Erythroblast (primary cell): ENCODE results near the gene PIH1D1.

Source experiments
- DNase-seq, 2 experiments: peaks; one replicate each; lab custom pipeline; 2025; lab: John Stamatoyannopoulos, UW
- GATA1 ChIP-seq: IDR thresholded peaks from 2 replicates; pipeline ENCODE4 v1.6.1; 2011; ENCODE audit warnings: low read depth, mild to moderate bottlenecking, control low read depth, low read length, moderate library complexity
- POLR2A ChIP-seq: IDR thresholded peaks from 2 replicates; pipeline ENCODE4 v1.6.1; 2011; ENCODE audit warnings: mild to moderate bottlenecking, low read length

The PIH1D1 gene

DNA sequence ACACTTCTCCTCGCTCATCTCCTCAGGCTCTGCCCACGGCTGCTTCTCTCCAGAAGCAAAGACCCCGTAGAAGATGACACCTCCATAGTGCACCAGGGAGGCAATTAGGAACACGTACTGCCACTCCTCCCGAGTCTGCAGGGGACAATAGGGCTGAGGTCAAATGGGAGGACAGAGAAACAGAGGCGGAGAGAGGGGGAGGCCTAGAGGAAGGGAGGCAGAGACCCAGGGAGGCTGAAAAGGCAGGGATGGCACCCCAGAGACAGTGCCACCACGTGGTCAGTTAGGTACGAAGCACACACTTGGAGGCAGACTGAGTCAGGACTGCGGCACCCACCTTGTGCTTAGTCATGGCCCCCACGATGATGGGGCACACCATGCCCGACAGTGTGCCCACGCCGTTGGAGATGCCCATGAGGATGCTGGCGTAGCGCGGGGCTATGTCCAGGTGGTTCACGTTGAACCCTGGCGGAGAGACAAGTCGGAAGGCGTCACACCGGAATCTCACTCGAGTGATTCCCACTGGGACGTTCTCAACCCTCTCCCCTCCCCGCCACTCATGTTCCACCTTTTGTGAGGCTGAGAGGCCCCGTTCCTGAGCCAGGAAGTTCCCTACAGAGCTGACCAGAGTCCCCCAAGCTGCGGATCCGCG, 20.8 kb downstream of the PIH1D1 start:
- no peak for DNase-seq
- TF ChIP-seq POLR2A (no peak), GATA1 (no peak)

- TF ChIP-seq GATA1 (no peak), POLR2A (no peak)
- no peak for DNase-seq
Measured at GRCh38 chr19:49430172-49430677, 21.4 kb downstream of the PIH1D1 start.

- no peak for TF ChIP-seq POLR2A
- TF ChIP-seq GATA1: no peak
- no peak for DNase-seq
Measured at GRCh38 chr19:49428547-49429451, 22.8 kb downstream of the PIH1D1 start.

DNA sequence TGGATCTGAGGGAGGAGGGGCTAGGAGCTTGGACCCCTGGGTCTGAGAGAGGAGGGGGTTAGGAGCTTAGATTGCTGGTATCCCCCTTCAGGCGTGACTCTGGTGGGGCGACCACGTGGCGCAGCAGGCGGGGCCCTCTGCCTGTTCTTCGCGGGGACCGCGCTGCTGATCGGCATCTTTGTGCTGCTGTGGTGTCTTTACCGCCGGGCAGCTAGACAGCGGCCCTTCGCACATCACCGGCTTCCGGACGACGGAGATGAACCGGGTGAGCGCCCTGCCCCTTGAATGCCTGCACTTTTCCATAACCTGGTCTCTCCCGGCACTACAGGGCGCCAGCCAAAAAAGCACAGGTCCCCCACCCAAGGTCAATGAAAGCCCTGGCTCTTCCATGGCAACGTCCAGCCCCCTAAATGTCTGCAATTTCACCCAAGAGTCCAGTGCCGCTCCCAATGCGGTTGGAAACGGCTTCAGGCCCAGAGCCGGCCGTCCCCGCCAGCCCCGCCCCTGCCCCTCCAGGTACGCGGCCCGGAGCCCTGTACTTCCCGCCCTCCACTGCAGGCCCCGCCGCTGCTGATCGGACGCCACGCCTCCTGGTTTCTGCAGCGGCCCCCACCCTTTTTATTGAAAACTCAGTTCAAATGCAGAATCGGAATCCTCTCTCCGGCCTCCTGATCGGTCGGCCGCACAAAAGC, 23.6 kb downstream of the PIH1D1 start:
- DNase-seq: no peak
- TF ChIP-seq GATA1 (no peak), POLR2A (no peak)

DNA sequence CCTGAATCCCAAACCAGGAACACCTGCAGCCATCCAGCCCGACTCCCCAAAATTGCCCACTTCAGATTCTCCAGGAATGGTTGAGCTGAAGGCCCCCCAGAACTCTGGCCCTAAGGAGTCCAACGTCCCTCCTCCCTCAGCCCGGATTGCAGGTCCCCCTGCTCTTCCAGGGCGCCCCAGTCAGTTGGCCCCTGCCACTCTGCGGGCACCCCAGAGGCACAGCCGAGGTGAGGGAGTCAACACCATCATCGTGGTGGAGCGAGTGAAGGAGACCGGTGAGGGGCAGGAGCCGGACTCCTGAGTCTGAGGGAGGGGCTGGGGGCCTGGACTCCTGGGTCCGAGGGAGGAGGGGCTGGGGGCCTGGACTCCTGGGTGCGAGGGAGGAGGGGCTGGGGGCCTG, 24.3 kb downstream of the PIH1D1 start:
- TF ChIP-seq GATA1: no peak
- TF ChIP-seq POLR2A: no peak
- DNase-seq: no peak

DNA sequence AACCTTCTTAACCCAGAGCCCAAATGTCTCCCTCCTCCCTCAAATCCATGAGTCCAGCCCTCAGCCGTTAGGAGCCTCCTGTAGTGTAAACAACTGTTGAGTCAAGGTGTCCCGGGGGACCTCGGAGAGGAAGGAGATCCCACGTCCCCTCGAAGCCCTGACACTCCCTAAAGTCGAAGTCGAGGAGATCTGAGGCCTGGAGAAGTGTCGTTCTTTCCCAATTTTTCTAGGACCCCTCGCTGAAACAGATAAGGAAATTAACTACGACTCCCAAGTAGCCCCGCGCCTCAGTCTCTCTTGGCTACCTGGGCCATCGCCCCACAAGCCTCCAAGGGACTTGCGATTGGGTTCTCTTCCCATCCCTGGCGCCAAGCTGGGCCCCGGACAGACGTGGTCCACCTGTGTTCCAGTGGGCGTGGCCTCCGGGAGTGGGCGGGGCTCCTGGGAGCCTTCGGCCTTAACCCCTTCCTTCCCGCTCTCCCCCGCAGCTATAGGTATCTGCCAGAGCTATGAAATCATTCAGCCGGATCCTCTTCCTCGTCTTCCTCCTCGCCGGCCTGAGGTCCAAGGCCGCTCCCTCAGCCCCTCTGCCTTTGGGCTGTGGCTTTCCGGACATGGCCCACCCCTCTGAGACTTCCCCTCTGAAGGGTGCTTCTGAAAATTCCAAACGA, 25.6 kb downstream of the PIH1D1 start:
- TF ChIP-seq POLR2A: no peak
- TF ChIP-seq GATA1: no peak
- DNase-seq: no peak

GRCh38 chr19:49425178-49425577, 26.4 kb downstream of the PIH1D1 start, which contains the start of gene GFY:
Gene GFY (plus strand): TSS chr19:49425388. CDS start chr19:49426431, 1,043 bp downstream.
- no peak for DNase-seq
- TF ChIP-seq POLR2A: no peak
- TF ChIP-seq GATA1: no peak

- TF ChIP-seq POLR2A: no peak
- TF ChIP-seq GATA1: no peak
- DNase-seq: no peak
Measured at GRCh38 chr19:49423985-49424303, 27.7 kb downstream of the PIH1D1 start.

- no peak for TF ChIP-seq POLR2A
- no peak for TF ChIP-seq GATA1
- DNase-seq: no peak
Measured at GRCh38 chr19:49423071-49423984, 28.3 kb downstream of the PIH1D1 start, which contains the start of gene PTH2. Gene PTH2 (minus strand): TSS chr19:49423441. CDS start chr19:49423339, 102 bp downstream.

- peak in 1 of 2 experiments; percentile 66 for DNase-seq
- TF ChIP-seq GATA1: no peak
- no peak for TF ChIP-seq POLR2A
Measured at GRCh38 chr19:49422407-49423070, 29.1 kb downstream of the PIH1D1 start.

DNA sequence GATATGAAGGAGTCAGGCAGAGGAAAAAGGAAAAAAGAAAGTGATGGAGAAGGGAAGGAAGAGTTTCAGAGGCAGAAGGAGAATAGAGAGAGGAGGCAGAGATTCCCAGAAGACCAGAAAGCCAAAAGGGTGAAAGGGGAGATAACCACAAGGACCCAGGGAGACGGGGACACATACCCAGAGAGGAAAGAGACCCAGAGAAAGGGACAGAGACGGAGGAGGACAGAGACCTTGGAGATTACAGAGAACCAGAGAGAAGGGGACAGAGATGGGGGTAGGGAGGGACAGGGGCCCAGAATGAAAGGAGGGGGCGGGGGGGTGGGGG, 29.8 kb downstream of the PIH1D1 start:
- TF ChIP-seq POLR2A (no peak), GATA1 (no peak)
- DNase-seq: no peak

DNA sequence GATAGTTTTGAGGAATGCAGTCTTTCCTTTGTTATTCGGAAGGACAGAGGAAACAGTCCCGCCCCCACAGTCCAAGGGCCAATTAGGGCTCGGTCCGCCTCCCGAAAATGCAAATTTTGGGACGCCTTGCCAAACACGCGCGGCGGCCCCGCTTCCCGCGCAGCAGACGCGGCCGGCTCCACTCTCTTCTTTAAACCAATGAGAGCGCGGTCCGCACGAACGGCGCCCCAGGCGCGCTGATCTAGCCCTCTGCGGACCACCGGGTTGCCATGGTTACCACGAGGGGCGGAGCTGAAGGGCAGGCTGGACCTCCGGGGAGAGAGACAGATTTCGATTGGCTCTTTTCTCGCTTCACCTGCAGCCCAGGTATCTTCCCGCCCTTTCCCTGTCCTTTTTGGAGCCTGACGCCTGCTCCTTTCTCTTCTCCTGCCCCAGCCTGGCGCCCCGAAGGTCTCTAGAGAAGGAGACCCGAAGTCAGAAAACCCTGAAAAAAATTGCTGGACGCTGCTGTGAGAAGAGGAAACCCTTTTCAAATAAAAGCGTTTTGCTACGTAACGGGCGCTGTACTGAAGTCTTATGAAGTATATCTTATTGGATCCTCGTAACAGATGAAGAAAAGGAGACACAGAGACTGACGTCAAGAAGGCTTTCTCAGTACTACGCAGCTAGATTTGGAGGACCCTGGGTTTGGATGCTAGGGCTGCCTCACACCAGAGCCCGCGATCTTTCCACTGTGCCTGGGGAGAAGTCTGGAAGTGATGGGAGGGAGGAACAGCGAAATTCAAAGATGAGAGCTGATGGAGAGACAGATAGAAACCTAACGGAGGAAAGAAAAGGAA, 30.4 kb downstream of the PIH1D1 start:
- no peak for TF ChIP-seq POLR2A
- TF ChIP-seq GATA1: no peak
- no peak for DNase-seq
